Stimulated activated CD8-positive, alpha-beta memory T cell treated with anti-CD3 and anti-CD28 coated beads, Interleukin-15, amount 100 ng/mL, for 24 hours (primary cell): ENCODE data around the gene DNMBP.
"Not testable (repeated sequence)": the region's sequence is repeated elsewhere in the genome, so short reads cannot be mapped to it uniquely, and the experiment has no call there.

Source experiments
- DNase-seq: peaks from one replicate; pipeline ENCODE4 v3.0.0-alpha.2; 2020; ENCODE audit warnings: low read depth

Gene DNMBP

DNA sequence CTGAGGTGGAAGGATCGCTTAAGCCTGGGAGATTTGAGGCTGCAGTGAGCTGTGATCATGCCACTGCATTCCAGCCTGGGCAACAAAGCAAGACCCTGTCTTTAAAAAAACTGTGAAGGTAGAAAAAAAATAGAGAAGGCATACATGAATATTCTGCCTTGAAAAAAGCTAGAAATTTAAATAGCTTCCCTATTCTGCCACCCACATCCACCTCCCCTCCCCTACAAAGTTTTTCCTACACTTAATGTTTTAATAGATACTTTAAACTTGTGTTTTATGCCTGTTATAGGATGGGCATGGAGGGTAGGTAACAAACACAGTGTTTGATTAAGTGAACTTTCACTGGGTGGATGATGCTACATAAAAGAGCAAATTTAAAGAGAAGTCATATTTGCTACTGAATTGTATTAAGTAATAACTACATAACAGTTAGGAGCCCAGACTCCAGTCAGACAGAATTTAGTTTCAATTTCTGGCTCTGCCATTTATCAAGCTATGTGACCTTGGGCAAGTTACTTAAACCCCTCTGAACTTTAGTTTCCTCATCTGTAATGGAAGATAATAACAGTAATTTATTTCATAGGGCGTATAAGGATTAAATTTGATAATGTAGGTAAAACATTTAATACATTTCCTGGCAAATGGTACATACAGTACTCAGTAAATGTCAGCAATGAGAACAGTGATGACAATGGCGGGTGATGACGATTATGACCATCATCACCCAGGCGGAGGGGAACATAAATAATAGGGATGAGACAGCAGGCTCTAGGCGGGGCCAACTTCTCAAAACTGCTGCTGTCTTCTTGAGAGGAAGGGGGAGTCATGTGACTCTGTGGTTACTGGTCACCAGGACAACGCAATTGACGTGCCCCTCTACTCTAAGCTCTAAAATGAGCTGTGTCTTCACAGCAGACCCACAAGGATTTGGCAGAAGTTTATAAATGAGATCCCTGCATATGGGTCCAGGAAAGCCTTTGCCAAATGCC is 15.8 kb downstream of the DNMBP start:
- DNase-seq, result no peak

DNA sequence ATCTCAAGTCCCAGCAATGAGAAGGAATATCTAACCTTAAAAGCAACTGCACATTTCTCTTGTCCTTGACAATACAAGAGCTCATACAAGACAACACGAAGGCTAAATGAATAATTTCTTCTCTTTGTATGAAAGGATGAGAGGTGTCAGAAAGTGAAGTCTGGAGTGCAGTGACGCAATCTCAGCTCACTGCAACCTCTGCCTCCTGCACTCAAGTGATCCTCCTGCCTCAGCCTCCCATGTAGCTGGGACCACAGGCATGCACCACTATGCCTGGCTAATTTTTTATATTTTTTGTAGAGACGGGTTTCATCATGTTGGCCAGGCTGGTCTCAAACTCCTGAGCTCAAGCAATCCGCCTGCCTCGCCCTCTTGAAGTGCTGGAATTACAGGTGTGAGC is 24.1 kb downstream of the DNMBP start:
- not testable (repeated sequence) for DNase-seq

DNA sequence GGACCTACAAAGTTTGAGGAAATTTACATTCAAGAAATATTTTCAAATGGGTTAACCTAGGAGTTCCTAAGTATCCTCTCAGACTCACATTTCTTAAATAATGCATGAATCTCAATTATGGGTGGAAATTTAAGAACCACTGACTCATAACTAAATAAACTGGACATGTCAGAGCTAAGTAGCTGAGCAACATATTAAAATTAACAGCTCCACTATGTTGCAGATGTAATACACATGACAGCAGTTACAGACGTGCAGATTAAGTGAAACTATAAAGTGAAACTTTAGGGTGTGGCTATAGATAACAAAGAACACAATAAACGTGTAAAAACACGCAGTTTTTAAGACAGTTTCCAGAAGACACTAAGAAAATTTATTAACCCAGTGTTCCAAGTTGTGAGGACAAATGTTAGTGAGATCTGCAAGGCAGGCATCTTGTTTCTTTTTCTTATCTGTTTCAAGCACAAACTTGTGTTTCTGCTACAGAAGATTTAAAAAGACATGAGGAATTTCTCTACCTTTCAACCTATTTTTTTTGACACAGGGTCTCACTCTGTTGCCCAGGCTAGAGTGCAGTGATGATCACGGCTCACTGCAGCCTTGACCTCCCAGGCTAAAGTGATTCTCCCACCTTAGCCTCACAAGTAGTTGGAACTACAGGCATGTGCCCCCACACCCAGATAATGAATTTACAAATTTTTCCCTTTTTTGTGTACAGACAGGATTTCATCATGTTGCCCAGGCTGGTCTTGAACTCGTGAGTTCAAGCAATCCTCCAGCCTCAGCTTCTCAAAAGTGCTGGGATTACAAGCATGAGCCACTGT is 25.3 kb downstream of the DNMBP start:
- no peak for DNase-seq

DNA sequence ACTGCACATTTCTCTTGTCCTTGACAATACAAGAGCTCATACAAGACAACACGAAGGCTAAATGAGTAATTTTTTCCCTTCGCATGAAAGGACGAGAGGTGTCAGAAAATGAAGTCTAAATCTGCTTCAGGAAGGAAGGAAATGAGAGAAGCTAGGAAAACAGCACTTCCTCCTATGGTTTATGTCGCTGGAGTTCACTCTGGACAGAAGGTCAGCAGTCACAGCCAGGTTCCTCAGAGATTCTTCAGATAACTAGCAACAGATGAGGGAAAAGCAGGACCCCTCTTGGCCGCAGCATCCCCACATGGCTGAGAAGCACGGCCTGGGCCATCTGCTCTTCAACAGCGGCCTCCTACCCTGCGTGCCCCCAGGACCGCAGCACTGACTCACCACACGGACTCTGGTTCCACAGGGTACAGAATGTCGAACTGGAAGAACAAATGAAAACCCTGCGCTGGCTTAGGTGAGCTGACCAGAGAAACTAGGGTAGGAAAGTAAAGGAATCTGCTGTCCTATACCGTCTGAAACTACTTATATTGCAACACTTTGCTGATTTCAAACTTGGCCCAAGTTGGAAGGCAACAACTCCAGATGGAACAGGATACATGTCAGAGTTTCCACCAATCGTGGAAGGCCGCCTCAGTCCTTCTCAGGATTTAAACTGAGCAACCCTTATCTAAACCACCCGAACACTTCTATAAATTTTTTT is 26.3 kb downstream of the DNMBP start:
- DNase-seq, result no peak

DNA sequence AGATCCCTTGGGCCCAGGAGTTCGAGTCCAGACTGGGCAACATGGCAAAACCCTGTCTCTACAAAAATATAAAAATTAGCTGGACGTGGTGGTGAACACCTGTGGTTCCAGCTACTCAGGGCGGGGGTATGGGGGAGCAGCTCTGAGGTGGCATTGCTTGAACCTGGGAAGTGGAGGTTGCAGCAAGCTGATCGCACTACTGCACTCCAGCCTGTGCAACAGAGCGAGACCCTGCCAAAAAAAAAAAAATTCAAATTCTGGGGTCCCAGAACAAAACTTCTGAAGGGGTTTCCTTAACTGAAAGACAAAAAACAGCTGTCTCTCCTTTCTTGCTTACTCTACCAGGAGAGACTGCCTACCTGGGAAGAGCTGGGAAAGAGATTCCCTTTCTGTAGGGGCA is 27.0 kb downstream of the DNMBP start:
- DNase-seq, result no peak

DNA sequence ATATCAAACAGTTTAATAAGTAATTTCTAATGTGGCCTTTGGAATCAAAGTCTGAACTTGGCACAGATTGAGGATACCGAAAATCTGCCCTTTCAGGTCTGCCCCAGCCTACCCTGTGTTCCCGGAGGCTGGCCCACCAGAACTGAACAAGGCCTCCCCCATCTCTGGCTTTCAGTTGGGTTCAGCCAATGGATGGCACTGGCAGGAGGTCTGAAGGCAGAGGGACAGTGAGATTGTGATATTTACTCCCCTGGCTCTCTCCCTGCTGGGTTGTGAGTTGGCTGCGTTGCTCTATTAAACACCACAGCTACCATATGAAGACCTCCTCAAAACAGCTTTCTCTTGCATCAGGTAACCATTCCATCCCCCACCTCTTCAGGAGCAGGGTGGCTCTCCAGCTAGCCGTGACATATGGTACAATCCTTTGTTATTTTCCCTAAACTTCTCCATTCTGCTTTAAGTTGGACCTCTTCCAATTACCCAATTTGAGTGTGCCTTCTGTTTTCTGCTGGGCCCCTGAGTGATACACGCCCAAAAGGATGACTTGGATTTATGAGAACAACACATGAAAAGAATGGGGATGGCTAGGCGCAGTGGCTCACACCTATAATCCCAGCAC is 28.1 kb downstream of the DNMBP start:
- no peak for DNase-seq

DNA sequence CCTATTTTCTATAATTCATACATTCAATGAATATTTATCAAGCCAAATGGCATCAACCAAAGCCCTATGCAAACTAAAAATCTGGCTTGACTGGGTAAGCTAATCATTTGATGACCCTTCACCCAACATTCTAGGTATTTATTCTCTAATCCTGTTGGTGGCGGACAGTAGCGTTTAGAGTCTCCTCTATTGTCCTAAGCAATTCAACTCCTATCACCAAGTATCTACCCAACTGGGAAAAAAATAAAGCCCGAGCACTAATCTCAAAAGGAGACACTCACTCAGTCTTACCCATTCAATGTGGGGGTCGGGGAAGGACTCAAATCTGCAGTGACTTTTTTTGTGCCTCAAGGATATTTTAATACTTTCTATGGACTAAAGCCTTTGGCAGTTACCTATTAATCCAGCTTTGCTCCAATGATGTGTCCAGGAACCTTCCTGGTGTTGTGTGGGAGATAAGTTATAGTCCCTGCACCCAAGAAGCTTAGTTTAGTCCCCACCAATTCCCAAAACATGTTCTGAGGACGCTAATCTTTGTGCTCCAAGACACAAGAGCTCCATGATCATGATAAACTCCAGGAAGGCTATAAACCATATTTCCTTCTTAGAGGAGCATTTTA is 30.6 kb downstream of the DNMBP start:
- DNase-seq, result no peak

DNA sequence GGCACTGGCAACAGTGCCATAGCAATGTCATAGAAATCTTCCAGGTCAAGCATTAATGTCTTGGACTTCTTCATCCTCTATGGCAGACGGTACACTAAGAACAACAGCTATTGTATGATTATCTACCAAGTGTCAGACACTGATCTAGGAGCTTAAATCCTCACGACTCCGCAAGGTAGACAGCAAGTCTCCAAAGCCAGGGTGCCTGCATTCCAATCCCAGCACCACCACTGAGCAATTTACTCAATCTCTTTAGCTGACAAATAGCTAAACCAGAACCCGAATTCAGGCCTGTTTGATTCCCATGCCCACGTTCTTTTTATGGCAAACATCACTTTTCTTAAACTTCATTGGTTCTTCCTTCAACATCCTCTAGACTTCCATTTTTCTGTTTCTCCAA is 31.8 kb downstream of the DNMBP start:
- no peak for DNase-seq

DNA sequence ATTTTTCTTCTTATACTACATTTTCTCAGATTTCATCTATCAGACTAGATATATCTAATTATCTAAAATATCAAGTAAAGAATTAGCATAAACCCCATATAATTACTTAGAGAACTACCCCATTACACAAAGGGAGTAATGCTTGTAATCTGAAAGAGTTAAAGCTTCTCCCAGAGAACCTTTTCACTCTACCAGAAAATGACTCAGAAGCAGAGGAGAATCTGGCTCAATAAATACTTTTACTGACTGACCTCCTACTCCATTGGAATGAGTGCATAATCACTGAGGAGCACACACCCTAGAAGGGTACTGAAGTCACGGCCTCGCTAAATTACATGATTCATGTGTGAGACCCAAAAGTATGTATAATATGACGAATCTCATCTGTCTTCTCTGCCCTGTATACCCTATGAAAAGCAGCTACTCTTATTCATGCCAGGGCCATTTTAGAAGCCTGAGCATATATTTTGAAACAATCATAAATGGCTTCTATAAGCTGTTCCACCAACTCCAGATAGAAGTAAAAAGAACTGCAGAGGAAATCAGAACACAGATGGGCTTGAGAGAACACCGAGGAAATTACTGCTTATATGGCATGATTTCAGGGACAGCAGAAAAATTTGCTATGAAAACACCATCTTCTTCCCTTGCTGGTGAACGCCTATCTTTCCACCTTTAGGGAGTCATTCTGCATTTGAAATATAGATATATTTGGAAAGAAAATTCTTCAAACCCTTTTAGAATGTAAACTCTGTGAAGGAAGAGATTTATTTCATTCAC is 32.7 kb downstream of the DNMBP start:
- no peak for DNase-seq

DNA sequence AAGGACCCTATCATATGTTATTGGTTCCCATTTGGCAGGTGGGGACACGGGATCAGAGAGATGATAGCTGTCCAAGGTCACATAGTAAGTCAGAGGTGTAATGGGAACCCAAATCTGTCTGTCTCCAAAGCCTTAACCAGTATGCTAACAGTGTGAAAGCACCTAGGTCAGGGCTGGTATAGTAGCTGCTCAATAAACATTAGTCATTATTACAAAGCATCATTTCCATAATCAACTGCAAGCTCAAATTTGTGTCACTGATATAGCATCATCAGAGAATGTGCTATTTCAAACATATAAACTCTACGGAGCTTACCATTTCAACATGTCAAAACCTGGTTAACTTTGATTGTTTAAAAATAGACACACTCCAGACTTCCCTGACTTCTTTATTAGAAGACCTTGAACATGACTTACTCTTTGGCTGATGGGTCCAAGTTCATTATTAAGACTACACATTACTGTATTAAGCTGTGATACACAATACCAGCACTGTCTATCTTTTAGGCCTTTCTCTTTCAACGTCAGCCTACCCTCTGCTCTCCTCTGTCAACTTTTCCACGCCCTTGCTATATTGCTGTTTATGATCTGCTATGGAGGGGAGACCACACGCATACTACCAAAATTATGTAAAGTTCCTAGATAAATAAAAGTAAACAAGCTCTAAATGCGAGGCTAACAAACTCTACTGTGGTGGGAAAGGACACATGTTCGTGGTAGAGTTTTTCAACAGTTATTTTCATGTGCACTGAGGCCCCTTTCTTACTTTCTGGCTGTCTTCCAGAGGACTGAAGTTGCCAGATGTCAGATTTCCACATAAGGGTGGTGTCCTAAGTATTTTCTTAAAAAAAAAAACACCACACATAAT is 33.6 kb downstream of the DNMBP start:
- DNase-seq, result no peak

DNA sequence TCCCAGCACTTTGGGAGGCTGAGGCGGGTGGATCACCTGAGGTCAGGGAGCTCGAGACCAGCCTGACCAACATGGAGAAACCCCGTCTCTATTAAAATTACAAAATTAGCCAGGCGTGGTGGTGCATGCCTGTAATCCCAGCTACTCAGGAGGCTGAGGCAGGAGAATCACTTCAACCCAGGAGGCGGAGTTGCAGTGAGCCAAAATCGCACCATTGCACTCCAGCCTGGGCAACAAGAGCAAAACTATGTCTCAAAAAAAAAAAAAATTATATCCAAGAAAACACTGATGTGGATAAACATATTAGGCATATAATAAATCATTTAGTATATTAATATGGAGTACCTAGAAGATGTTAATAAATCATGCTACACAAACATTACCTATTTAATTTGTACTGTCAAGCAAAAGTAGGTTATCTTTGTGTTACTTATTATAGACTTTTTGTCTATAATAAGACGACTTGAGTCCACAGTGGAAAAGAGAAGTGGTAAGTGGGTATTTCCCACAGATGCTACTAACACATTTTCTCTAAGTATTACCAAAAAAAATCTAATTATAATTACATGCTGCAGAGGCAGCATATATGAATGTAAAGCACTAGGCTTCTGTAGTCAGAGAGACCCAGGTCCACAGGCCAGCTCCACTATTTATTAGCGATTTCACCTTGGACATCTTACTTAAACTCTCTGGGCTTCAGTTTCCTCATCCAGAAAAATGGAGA is 34.5 kb downstream of the DNMBP start:
- DNase-seq, result no peak

DNA sequence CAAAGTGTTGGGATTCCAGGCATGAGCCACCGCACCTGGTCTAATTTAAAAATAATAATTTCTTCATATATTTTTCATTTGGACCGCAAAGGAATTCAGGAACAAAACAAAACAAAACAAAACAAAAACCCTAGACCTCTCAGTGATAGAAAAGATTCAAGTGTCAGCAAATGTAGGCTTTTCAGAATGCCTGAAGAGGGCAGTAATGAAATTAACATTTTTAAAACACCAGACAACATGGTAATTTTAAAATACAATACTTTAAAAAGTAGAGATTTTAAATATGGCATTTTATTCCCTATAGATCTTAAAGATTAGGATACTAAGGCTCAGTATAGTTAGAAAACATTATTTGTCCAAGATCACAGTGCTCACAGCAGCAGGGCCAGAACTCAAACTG is 36.6 kb downstream of the DNMBP start:
- DNase-seq, result no peak

DNA sequence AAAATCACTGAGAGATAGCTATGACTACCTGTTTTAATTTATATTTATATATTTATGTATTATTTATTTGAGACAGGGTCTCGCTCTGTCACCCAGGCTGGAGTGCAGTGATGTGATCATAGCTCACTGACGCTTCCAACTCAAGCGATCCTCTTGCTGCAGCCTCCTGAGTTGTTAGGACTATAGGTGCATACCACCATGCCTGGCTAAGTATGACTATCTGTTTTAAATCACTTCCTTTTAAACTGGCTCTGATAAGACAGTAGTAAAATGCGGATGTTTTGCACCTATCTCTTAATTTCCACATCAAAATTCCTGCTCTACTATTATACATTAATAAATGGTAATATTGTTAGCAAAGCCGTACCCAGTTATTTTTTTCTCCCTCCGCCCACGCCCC is 41.8 kb downstream of the DNMBP start:
- no peak for DNase-seq

DNA sequence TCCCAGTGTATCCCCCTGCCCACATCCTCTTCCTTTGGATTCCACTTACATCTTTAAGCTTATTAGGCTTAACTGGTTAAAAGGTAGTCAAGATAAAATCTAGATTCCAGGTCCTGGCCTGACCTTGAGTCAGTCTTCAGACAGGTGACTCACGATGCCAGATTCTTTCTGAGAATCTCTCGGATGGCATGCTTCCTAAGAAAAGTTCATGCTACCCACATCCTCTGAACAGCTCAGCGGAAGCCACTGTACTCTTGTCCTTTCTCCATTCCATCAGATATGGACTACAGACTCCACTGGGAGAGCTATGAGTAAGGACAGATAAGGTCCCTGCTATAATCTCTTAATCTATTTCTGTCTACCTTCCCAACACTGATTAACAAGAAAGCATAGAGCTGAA is 43.4 kb downstream of the DNMBP start:
- no peak for DNase-seq

DNA sequence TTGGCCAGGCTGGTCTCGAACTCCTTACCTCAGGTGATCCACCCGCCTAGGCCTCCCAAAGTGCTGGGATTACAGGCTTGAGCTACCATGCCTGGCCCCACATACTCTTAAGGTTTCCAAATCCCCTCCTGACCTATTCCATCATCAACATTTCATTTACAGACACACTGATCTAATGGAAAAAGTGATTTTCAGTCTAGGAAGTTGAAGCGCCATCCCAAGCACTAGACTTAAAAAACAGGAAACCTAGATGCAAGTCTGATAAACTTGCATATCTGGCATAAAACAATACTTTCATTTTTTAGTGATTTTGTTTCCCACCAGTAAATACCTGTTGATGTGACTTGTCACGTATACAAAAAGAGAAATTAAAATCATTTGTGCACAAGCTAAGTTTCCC is 44.0 kb downstream of the DNMBP start:
- DNase-seq, result no peak

DNA sequence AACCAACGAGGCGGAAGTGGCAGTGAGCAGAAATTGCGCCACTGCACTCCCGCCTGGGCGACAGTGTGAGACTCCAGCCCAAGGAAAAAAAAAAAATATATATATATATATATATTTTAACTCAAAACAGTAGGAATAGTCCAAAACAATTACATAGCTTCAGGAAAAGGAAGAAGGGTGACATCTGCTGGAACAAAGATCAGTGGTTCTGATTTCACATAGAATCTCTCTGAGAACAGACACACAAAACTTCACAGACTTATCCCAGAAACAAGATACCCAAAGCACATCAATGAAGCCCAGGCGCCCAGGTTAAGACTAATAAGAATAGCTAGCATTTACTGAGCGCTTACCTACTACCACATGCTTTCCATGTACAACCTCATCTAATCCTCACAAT is 45.0 kb downstream of the DNMBP start:
- DNase-seq, result no peak

DNA sequence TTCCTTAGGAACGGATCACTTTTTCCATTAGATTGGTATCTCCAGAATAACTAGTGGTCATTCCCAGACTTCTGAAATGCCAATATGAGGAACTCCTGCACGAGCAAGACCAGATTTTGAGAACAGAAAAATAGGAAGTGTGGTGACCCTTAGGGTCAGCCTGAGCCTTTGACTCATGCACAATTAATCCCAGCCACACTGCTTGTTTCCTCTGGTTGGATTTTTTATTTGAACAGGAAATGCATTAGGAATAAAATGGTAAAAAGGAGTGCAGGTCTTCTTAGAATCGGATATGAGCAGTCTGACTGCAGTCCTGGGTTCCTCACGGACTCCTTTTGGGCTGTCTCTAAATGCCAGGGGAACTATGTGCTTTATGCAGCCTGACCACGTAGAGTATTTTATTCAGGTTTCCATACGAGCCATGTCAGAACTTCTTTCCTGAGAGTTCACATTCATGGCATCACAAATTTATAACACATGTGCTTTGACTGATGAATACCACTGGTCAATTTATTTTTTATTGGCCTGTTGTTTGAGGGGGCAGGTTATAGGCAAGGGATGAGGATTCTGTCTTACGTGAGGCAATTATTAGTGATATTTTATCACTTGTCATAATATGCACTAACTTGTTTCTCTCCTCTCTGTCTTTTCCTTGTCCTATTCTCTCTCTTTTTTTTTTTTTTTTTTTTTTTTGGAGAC is 46.1 kb downstream of the DNMBP start:
- not testable (repeated sequence) for DNase-seq

DNA sequence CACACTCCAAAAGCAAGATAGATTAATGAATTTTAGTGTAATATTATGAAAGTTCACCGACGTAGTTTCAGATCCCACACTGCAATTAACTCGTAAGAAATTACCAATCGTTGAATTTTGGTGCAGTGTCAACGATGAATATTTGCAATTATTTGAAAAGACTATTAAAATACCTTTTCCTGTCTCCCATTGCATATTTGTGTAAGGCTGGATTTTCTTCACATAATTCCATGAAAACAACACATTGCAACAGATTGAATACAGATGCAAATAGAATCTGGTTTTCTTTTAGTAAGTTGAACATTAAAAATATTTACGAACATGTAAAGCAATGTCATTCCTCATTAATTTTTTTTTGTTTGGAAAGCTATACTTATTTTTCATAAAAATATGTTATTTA is 50.9 kb downstream of the DNMBP start:
- DNase-seq, result no peak
